Adrenal gland (tissue), 12 donors: ENCODE results near the gene SLC5A1. TPM values are rescaled to one million over a fixed set of nuclear protein-coding genes. Genes with fewer than 3 reads are reported as not detected.

Source experiments
- DNase-seq, 7 donors: peaks; one replicate each; pipeline ENCODE4 v3.0.0-alpha.2; 2019 to 2020
- H3K27ac ChIP-seq, 5 donors: fragments of 200-600 bp; sonication (generic) in 4 of 5; 1 replicate in 3 of 5; 2 replicates in 2 of 5; pipeline versions ENCODE4 v1.5.1 to v1.8.0; 2016 to 2020; ENCODE audit warnings: mild to moderate bottlenecking in 1 of 5
- H3K27me3 ChIP-seq: fragments of 200-600 bp; 2 replicates; pipeline ENCODE4 v1.8.0; 2021
- H3K36me3 ChIP-seq, 2 donors: fragments of 200-600 bp; replicated peaks in 1 of 2; 1 replicate in 1 of 2; 2 replicates in 1 of 2; pipeline versions ENCODE4 v1.5.1 to v1.8.0; 2018 to 2022
- H3K4me1 ChIP-seq, 2 donors: fragments of 200-600 bp; replicated peaks in 1 of 2; 1 replicate in 1 of 2; 2 replicates in 1 of 2; pipeline versions ENCODE4 v1.5.1 to v1.8.0; 2018 to 2021
- H3K4me3 ChIP-seq, 4 donors: fragments of 200-600 bp; sonication (generic) in 3 of 4; one replicate each; pipeline ENCODE4 v1.5.1; 2016 to 2018
- H3K9me3 ChIP-seq, 3 donors: fragments of 200-600 bp; sonication (generic) in 1 of 3; replicated peaks in 1 of 3; 1 replicate in 2 of 3; 2 replicates in 1 of 3; pipeline versions ENCODE4 v1.5.1 to v1.8.0; 2016 to 2021
- POLR2A ChIP-seq, 2 donors: fragments of 450-650 bp; IDR thresholded peaks; one replicate each; pipeline ENCODE4 v1.6.1; 2017; ENCODE audit warnings: antibody characterized with exemption in 2 of 2, mild to moderate bottlenecking in 2 of 2, moderate library complexity in 1 of 2
- WGBS, 4 donors: extraction: QIAGEN DNeasy Blood & Tissue Kit in 2 of 4; methylation state at CpG; one replicate each; pipeline versions ENCODE4 v1.1.5 to v1.1.7; 2013 to 2017; 5-methylcytosine and 5-hydroxymethylcytosine counted together
- intact Hi-C, 2 donors: fragments of 100-400 bp; cut with DNase I; formaldehyde crosslinking; loops; one replicate each; pipeline versions ENCODE4 v1.14.1 to v1.15.0; 2022 to 2023
- polyA plus RNA-seq, 3 donors: library from polyadenylated mRNA; stranded (reverse); fragments of 200-250 nt in 2 of 3; fragments of 350-450 nt in 1 of 3; fragmentation: Illumina TruSeq in 1 of 3; extraction: RNeasy Lipid Tissue Mini Kit (QIAGEN cat#74804) in 1 of 3; gene quantifications; one replicate each; pipeline ENCODE4 v1.2.3, GENCODE V29; 2013 to 2014
- total RNA-seq, 9 donors: library from RNA; depleted of rRNA in 4 of 9; stranded (reverse); fragments of >200 nt in 4 of 9; fragments of 120-200 nt in 1 of 9; fragmentation: NEBNext Ultra II Directional in 1 of 9; extraction: Animal tissue kit (Norgen Biotek cat#: 25700) in 1 of 9; gene quantifications; one replicate each; pipeline versions ENCODE4 v1.1.0 to v1.2.4, GENCODE V29; 2013 to 2023
- TF ChIP-seq, protein P1 (sequence below), 6 experiments: fragments of 450-650 bp in 4 of 6; fragments of 200-600 bp in 2 of 6; sonication (generic) in 1 of 6; IDR thresholded peaks; 1 replicate in 5 of 6; 2 replicates in 1 of 6; pipeline versions ENCODE4 v1.5.1 to v1.8.0; 2016 to 2021; ENCODE audit warnings: antibody characterized with exemption in 6 of 6, mild to moderate bottlenecking in 2 of 6, moderate library complexity in 1 of 6
- donor health status: healthy with polysubstance abuse.
- donor health status: Bipolar disorder and iron deficiency.
- donor health status: DM: yes; HTN: yes; CAD: no.
- donor health status: DM: no; HTN: no; CAD: no.
- donor health status: DM: no; HTN: no; CAD: no.
- donor health status: DM: yes; HTN: yes; CAD: no.

SLC5A1 gene
- total and polyA plus RNA-seq, 12 donors = under 0.01 to 0.04 TPM; not detected in 10

DNA sequence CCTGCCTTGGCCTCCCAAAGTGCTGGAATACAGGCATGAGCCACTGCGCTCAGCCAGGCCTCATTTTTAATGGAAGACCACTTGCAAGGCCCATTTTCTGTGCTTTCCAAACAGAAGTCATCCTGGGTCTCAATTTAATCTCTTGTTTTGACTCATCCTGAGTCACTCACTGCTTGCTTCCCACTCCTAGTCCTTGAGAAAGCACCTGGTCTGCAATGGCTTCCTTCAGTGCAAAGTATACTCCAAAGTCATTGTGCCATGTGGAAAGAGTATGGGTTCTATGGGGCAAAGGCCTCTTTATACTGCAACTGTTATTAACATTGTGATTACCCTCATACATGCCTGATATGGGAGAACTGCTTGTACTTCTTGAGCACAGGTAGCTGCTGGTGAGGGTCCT is 18.3 kb upstream of the SLC5A1 start:
- no peak for TF ChIP-seq POLR2A (IDR thresholded peaks at IDR 0.05)
- TF ChIP-seq, protein P1, sequence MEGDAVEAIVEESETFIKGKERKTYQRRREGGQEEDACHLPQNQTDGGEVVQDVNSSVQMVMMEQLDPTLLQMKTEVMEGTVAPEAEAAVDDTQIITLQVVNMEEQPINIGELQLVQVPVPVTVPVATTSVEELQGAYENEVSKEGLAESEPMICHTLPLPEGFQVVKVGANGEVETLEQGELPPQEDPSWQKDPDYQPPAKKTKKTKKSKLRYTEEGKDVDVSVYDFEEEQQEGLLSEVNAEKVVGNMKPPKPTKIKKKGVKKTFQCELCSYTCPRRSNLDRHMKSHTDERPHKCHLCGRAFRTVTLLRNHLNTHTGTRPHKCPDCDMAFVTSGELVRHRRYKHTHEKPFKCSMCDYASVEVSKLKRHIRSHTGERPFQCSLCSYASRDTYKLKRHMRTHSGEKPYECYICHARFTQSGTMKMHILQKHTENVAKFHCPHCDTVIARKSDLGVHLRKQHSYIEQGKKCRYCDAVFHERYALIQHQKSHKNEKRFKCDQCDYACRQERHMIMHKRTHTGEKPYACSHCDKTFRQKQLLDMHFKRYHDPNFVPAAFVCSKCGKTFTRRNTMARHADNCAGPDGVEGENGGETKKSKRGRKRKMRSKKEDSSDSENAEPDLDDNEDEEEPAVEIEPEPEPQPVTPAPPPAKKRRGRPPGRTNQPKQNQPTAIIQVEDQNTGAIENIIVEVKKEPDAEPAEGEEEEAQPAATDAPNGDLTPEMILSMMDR (IDR thresholded peaks at IDR 0.05) = no peak
- H3K4me1 ChIP-seq = no peaks in the 10 kb centered on the region
- H3K27me3 ChIP-seq = peaks cover 8% of the 10 kb centered on the region
- H3K9me3 ChIP-seq = no peaks in the 10 kb centered on the region
- 87 to 100% (median 95%) methylated on average over 1 of the region's 1 CpG for WGBS, 4 donors
- DNase-seq = no peak
- no peak overlapping the region for H3K27ac ChIP-seq
- intact Hi-C loops = no loop called here
- no peaks in the 10 kb centered on the region for H3K36me3 ChIP-seq
- H3K4me3 ChIP-seq = no peak overlapping the region

DNA sequence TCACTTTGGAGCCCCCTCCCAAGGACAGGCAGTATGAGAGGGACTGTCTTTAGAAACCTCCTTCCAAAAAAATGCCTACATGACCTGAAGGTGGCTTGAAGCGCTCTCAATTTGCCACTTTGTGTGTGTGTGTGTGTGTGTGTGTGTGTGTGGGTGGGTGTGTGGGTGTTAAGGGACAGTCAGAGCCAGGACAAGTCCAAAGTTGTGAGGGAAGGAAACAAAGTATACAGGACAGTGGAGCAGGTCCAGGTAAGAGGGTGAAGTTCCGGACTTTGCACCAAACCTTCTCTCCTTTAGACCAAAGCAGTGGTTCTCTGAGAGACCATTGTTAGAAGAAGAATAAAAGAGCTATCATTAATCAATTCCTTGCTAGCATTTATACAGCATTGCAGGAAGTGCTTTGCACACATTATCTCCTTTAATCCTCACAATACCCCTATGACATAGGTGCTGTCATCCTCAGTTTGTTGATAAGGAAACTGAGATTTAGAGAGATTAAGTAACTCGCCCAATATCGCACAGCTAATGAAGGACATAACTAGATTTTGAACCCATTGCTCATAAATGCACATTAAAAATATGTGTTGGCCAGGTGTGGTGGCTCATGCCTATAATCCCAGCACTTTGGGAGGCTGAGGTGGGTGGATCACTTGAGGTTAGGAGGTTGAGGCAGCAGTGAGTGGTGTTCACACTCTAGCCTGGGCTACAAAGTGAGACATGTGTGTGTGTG is 12.4 kb upstream of the SLC5A1 start:
- Histone ChIP-seq H3K27me3 (no peaks in the 10 kb centered on the region), H3K36me3 (no peaks in the 10 kb centered on the region), H3K27ac (no peak overlapping the region), H3K9me3 (no peaks in the 10 kb centered on the region), H3K4me3 (no peak overlapping the region), H3K4me1 (no peaks in the 10 kb centered on the region)
- TF ChIP-seq POLR2A (IDR thresholded peaks at IDR 0.05) = no peak
- TF ChIP-seq, protein P1 (IDR thresholded peaks at IDR 0.05) = no peak
- DNase-seq = no peak
- WGBS, 4 donors = 73 to 85% (median 81%) methylated on average over 4 of the region's 4 CpGs
- intact Hi-C loops = no loop called here

DNA sequence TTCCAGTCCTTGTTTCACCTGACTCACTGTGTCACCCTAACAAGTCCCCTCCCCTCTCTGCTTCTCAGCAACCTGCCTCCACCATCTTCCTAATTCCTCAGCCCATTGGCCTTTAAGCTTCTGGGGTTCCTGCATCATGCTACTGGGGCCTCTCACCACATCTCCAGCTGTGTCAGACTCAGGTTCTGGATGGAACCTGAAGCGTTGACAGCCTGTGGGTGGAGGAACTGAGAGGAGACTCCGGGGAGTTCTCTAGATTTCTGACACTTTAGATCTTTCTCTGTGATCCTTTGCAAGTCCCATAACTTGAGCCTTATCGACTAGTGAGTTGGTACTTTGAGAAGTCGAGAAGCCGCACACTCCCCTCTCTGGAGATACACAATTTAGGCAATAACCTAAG is 11.6 kb upstream of the SLC5A1 start:
- no peak for DNase-seq
- no peak for TF ChIP-seq POLR2A (IDR thresholded peaks at IDR 0.05)
- TF ChIP-seq, protein P1 (IDR thresholded peaks at IDR 0.05) = no peak
- Histone ChIP-seq H3K27ac (no peak overlapping the region), H3K4me3 (no peak overlapping the region), H3K27me3 (no peaks in the 10 kb centered on the region), H3K4me1 (no peaks in the 10 kb centered on the region), H3K9me3 (no peaks in the 10 kb centered on the region), H3K36me3 (no peaks in the 10 kb centered on the region)
- 82 to 91% (median 85%) methylated on average over 5 of the region's 5 CpGs for WGBS, 4 donors
- intact Hi-C loops = no loop called here

DNA sequence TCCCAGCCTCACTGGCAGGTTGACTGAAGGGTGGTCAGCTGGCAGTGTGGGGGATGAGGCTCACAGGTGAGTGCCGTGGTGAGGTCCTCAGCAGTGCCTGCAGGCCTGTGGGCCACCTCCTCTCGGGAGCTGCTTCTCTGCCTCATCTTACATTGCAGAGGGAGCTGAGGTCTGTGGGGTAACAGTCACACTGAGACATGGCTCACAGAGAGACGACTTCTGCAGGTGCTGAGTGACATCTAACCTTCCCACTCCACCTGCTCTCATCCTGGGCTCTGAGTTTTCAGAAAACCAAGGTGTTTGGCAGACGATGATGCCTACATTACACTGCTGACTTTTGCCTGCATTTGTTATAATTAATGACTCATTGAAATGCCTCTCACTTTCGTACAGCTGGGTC is 8.8 kb upstream of the SLC5A1 start:
- Histone ChIP-seq H3K4me3 (no peak overlapping the region), H3K27me3 (no peaks in the 10 kb centered on the region), H3K4me1 (no peaks in the 10 kb centered on the region), H3K27ac (no peak overlapping the region), H3K9me3 (no peaks in the 10 kb centered on the region), H3K36me3 (no peaks in the 10 kb centered on the region)
- DNase-seq = no peak
- TF ChIP-seq, protein P1 (IDR thresholded peaks at IDR 0.05) = no peak
- TF ChIP-seq POLR2A (IDR thresholded peaks at IDR 0.05) = no peak
- intact Hi-C loops = no loop called here
- 43 to 71% (median 62%) methylated on average over 2 to 5 of the region's 5 CpGs for WGBS, 4 donors
